Measurements from ENCODE around the gene ATF7IP2.

- TF ChIP-seq HDGF (IDR thresholded peaks at IDR 0.05; ENCODE audit: borderline replicate concordance) (no peak), BHLHE40 (IDR thresholded peaks at IDR 0.05; ENCODE audit: borderline replicate concordance) (no peak), SP1 (IDR thresholded peaks at IDR 0.05) (no peak), FOXM1 (IDR thresholded peaks at IDR 0.05; ENCODE audit: borderline replicate concordance) (no peak)
These were observed 4.5 kb downstream of the ATF7IP2 start for GRCh38 chr16:10390330-10390729.

Data from HEK293T (cell line).